NK-92 (cell line): Measurements from ENCODE around the gene PDE5A.
"Not testable (repeated sequence)": the region's sequence is repeated elsewhere in the genome, so short reads cannot be mapped to it uniquely, and the experiment has no call there.

Source experiments
- DNase-seq: peaks from one replicate; lab custom pipeline; 2025; ENCODE audit not compliant: unreplicated experiment; lab: John Stamatoyannopoulos, UW

The PDE5A gene

GRCh38 chr4:119478446-119479179 is 150.0 kb downstream of the PDE5A start:
- DNase-seq: no peak

- DNase-seq: no peak
These were observed 151.1 kb downstream of the PDE5A start for GRCh38 chr4:119477412-119478053.

GRCh38 chr4:119471259-119471658 is 157.3 kb downstream of the PDE5A start:
- DNase-seq: no peak

- not testable (repeated sequence) for DNase-seq
These were observed 157.9 kb downstream of the PDE5A start for GRCh38 chr4:119470737-119471063.

- DNase-seq: not testable (repeated sequence)
These were observed 158.4 kb downstream of the PDE5A start for GRCh38 chr4:119470021-119470736.

- not testable (repeated sequence) for DNase-seq
These were observed 159.6 kb downstream of the PDE5A start for GRCh38 chr4:119469039-119469438.

- not testable (repeated sequence) for DNase-seq
These were observed 165.9 kb downstream of the PDE5A start for GRCh38 chr4:119462733-119463132.

GRCh38 chr4:119455734-119456133 is 172.9 kb downstream of the PDE5A start:
- DNase-seq: not testable (repeated sequence)

GRCh38 chr4:119454491-119455270 is 173.9 kb downstream of the PDE5A start:
- DNase-seq: peak; percentile 74

- not testable (repeated sequence) for DNase-seq
These were observed 174.5 kb downstream of the PDE5A start for GRCh38 chr4:119454151-119454490.

- DNase-seq: not testable (repeated sequence)
These were observed 175.3 kb downstream of the PDE5A start for GRCh38 chr4:119453286-119453685.

- not testable (repeated sequence) for DNase-seq
These were observed 178.8 kb downstream of the PDE5A start for GRCh38 chr4:119449851-119450250.
